Mucosa of descending colon (tissue), 3 donors: ENCODE results near the gene RAB17. TPM values are rescaled to one million over a fixed set of nuclear protein-coding genes. Genes with fewer than 3 reads are reported as not detected.
"Not testable (repeated sequence)": the region's sequence is repeated elsewhere in the genome, so short reads cannot be mapped to it uniquely, and the experiment has no call there.

Source experiments
- ATAC-seq: fragments of 200-7000 bp; cut with Tn5 transposase; one replicate; pipeline ENCODE4 v1.9.1; 2020; ENCODE audit warnings: mild to moderate bottlenecking, moderate library complexity
- DNase-seq, 3 donors: peaks; one replicate each; pipeline ENCODE4 v3.0.0-alpha.2; 2020
- H3K36me3 ChIP-seq: fragments of 200-600 bp; one replicate; pipeline ENCODE4 v1.8.0; 2021; ENCODE audit warnings: low read depth, mild to moderate bottlenecking
- H3K4me1 ChIP-seq: fragments of 200-600 bp; one replicate; pipeline ENCODE4 v1.8.0; 2021; ENCODE audit warnings: low read depth, mild to moderate bottlenecking
- H3K4me3 ChIP-seq: fragments of 200-600 bp; one replicate; pipeline ENCODE4 v1.8.0; 2021; ENCODE audit warnings: mild to moderate bottlenecking
- H3K9me3 ChIP-seq: fragments of 200-600 bp; one replicate; pipeline ENCODE4 v1.8.0; 2021; ENCODE audit warnings: mild to moderate bottlenecking
- intact Hi-C, 2 donors: fragments of 100-400 bp; cut with DNase I in 1 of 2; cut with micrococcal nuclease in 1 of 2; formaldehyde crosslinking; loops; one replicate each; pipeline versions ENCODE4 v1.11.0 to v1.11.1; 2022; cut with DNase I, micrococcal nuclease
- total RNA-seq, 3 donors: library from RNA; stranded (reverse); fragmentation: NEBNext Ultra II Directional in 2 of 3; extraction: Animal tissue kit (Norgen Biotek cat#: 25700) in 2 of 3; gene quantifications; one replicate each; pipeline versions ENCODE4 v1.2.1 to v1.2.4, GENCODE V29; 2021 to 2023
- TF ChIP-seq, protein P1 (sequence below): fragments of 200-600 bp; IDR thresholded peaks from one replicate; pipeline ENCODE4 v1.8.0; 2022; ENCODE audit warnings: antibody characterized with exemption, mild to moderate bottlenecking
- donor health status: DM: no; HTN: no; CAD: no; lungs with moderate emphysema.
- donor health status: DM: no; HTN: no; CAD: no.
- donor health status: DM: no; HTN: yes; CAD: no.

The RAB17 gene
- total RNA-seq, 3 donors from 2014 or later = 25.8 to 95.2 (median 62.8) TPM

DNA sequence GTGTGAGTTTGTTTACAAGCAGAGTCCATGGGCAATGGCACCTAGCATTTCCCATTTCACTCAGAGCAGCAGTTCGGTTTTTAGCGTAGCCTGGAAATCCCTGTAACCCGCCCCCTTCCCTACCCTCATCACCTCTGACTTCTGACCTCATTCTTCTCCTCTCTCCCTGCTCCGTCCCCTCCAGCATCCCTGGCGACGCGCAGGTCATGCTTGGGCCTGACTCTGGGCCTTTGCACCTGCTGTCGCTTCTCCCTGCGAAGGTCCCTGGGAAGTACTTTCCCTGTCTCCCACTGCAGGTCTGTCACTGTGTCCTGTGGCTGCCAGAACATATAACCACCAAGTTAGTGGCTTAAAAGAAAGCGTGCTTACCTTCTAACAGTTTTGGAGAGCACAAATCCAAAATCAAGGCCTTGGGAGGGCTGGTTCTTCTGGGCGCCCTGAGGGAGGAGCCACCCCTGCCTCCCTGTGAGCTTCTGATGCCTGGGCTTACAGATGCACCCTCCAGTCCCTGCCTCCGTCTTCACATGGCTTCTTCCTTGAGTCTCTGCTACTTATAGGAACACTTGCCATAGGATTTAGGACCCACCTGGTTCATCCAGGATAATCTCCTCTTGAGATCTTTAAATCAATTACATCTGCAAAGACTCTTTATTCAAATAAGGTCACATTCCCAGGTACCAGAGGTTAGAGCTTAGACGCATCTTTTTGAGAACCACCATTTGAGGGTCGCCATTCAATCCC is 8.1 kb upstream of the RAB17 start:
- Histone ChIP-seq H3K9me3 (no peaks in the 10 kb centered on the region), H3K4me1 (no peaks in the 10 kb centered on the region), H3K36me3 (no peaks in the 10 kb centered on the region), H3K4me3 (no peak overlapping the region)
- ATAC-seq (no peak), DNase-seq (no peak)
- intact Hi-C loops = no loop called here
- TF ChIP-seq, protein P1, sequence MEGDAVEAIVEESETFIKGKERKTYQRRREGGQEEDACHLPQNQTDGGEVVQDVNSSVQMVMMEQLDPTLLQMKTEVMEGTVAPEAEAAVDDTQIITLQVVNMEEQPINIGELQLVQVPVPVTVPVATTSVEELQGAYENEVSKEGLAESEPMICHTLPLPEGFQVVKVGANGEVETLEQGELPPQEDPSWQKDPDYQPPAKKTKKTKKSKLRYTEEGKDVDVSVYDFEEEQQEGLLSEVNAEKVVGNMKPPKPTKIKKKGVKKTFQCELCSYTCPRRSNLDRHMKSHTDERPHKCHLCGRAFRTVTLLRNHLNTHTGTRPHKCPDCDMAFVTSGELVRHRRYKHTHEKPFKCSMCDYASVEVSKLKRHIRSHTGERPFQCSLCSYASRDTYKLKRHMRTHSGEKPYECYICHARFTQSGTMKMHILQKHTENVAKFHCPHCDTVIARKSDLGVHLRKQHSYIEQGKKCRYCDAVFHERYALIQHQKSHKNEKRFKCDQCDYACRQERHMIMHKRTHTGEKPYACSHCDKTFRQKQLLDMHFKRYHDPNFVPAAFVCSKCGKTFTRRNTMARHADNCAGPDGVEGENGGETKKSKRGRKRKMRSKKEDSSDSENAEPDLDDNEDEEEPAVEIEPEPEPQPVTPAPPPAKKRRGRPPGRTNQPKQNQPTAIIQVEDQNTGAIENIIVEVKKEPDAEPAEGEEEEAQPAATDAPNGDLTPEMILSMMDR = no peak

- H3K4me1 ChIP-seq = no peaks in the 10 kb centered on the region
- intact Hi-C loops = no loop called here
- DNase-seq (no peak), ATAC-seq (no peak)
- H3K4me3 ChIP-seq = no peak overlapping the region
- H3K9me3 ChIP-seq = no peaks in the 10 kb centered on the region
- TF ChIP-seq, protein P1 = no peak
- no peaks in the 10 kb centered on the region for H3K36me3 ChIP-seq
Measured at GRCh38 chr2:237597196-237598145, 6.9 kb upstream of the RAB17 start.

DNA sequence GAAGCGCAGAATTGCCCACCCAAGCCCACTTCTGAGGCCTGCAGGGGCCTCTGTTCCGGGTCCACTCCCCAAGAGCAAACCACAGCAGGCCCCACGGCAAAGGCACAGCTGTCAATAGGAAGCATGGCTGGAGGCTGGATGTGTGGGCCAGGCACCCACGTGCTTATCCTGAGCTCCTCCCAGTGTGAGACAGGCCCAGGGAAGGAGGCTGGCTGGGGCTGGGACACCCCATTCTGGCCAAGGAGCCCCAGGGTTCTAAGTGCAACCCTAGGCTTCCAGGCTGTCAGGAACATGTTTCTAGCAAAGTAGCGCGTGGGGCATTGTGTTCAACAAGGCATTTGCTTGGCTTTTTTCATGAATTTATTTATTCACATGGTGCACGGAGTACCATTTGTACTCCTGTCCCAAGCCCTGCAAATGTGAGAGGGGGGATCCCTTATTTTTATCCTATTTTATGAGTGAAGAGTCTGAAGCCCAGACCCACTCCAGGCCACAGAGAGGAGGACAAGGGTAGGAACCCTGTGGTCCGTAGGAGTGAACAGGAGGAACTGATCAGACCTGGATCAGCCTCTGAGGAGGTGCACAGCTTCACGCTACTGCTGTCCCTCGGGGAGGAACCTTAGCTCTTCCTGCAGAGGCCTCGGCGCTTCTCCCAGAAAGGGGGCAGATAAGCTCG is 6.1 kb upstream of the RAB17 start:
- TF ChIP-seq, protein P1 = no peak
- intact Hi-C loops = no loop called here
- Histone ChIP-seq H3K4me1 (no peaks in the 10 kb centered on the region), H3K36me3 (no peaks in the 10 kb centered on the region), H3K4me3 (no peak overlapping the region), H3K9me3 (no peaks in the 10 kb centered on the region)
- ATAC-seq (no peak), DNase-seq (no peak)

DNA sequence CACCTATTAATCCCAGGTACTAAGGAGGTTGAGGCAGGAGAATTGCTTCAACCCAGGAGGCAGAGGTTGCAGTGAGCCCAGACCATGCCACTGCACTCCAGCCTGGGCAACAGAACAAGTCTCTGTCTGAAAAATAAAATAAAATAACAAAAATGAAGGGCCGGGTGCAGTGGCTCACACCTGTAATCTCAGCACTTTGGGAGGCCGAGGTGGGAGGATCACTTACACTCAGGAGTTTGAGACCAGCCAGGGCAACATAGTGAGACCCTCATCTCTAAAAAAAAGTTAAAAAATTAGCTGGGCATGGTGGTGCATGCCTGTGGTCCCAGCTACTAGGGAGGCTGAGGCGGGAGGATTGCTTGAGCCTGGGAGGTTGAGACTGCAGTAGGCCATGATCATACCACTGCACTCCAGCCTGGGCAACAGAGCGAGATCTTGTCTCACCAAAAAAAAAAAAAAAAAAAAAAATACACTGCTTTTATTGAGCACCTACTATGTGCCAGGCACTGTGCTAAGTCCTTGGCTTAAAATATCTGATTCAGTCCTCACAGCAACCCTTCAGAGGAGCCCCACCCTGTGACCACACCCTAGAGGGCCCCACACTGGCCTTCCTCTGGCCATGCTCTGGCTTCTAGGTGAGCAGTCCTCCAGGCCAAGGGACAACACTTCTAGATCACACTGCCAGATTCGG is 5.4 kb upstream of the RAB17 start:
- H3K9me3 ChIP-seq, H3K4me3 ChIP-seq, intact Hi-C loops, H3K4me1 ChIP-seq, DNase-seq, H3K36me3 ChIP-seq, ATAC-seq: not testable (repeated sequence)

- intact Hi-C loops = no loop called here
Measured at GRCh38 chr2:237594514-237594871, 4.0 kb upstream of the RAB17 start.

More at GRCh38 chr2:237594514-237594871, 4.0 kb upstream of the RAB17 start:
- no peaks in the 10 kb centered on the region for H3K4me1 ChIP-seq
- no peaks in the 10 kb centered on the region for H3K36me3 ChIP-seq
- H3K4me3 ChIP-seq = no peak overlapping the region
- no peak for ATAC-seq
- TF ChIP-seq, protein P1 = no peak
- no peak for DNase-seq
- no peaks in the 10 kb centered on the region for H3K9me3 ChIP-seq
